GM12872 (cell line): ENCODE results near the gene CAPZB.

ENCODE experiments used
- CTCF ChIP-seq: IDR thresholded peaks from 3 replicates; pipeline ENCODE4 v1.5.1; 2011; ENCODE audit warnings: low read depth, mild to moderate bottlenecking, low read length, moderate library complexity; ENCODE audit not compliant: insufficient read depth

Gene CAPZB

GRCh38 chr1:19376428-19377372 is 108.6 kb downstream of the CAPZB start:
- no peak for TF ChIP-seq CTCF

GRCh38 chr1:19375631-19376400 is 109.5 kb downstream of the CAPZB start:
- no peak for TF ChIP-seq CTCF

DNA sequence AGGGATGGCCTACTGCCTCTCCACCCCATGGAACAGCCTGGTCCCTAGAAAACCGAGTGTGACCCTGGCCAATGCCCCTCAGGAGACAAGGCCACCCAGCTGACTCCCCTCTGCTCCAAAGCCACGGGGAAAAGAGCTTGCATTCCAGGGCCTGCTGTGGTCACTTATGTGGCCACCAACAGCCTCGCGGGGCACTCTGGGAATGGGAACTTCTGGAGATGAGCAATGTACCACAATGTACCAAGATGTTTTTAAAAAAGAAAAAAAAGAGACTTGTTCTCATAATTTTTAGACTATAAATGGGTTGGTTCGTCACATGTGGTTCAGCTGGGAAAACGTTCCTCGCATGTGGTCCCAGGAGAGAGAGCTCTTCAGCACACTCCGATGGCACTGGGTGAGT is 110.4 kb downstream of the CAPZB start:
- TF ChIP-seq CTCF, result no peak

- TF ChIP-seq CTCF, result peak; percentile 78
These were observed 111.1 kb downstream of the CAPZB start for GRCh38 chr1:19374083-19374801.

GRCh38 chr1:19373211-19374082 is 111.9 kb downstream of the CAPZB start:
- TF ChIP-seq CTCF, result no peak

DNA sequence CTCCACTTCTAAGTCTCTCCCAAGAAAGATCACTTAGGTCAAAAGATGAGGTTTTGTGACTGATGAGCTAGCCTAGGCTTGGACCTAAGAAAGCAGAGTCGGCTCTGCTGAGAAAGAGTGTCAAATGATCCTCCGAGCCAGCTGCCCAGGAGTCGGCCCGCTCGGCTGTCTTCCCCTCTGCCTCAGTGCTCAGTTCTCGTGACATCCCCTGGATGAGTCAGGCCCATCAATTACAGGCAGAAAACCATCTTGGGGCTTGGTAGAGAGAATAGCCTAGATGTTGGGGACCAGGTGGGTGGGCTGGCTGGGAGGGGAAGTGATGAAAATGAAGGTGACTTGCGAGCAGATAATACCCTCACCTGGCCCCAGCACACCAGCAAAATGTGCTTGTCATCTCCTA is 112.7 kb downstream of the CAPZB start:
- TF ChIP-seq CTCF, result no peak
